Motor neuron (in vitro differentiated cells): ENCODE measurements around the gene METTL25B. TPM values are rescaled to one million over a fixed set of nuclear protein-coding genes. Genes with fewer than 3 reads are reported as not detected.

Source experiments
- ATAC-seq, 8 experiments: fragments of 200-7000 bp; cut with Tn5 transposase; replicated peaks in 6 of 8; 2 replicates each; pipeline ENCODE4 v1.8.0; 2021; ENCODE audit warnings: mild to moderate bottlenecking in 8 of 8, moderate library complexity in 8 of 8
- H3K27ac ChIP-seq, 2 donors: fragments of 250-450 bp; sonication (Bioruptor Pico); 2 replicates each; pipeline ENCODE4 v1.9.0; 2021; ENCODE audit warnings: antibody characterized with exemption in 2 of 2, mild to moderate bottlenecking in 2 of 2, moderate library complexity in 1 of 2
- H3K4me1 ChIP-seq, 2 donors: fragments of 250-450 bp; sonication (Bioruptor Pico); replicated peaks in 1 of 2; 2 replicates each; pipeline ENCODE4 v1.6.1; 2021; ENCODE audit warnings: antibody characterized with exemption in 2 of 2, mild to moderate bottlenecking in 2 of 2, moderate library complexity in 1 of 2
- H3K4me3 ChIP-seq, 5 donors: fragments of 250-450 bp; sonication (Bioruptor Pico); 2 replicates each; pipeline ENCODE4 v1.9.0; 2021; ENCODE audit warnings: antibody characterized with exemption in 5 of 5, mild to moderate bottlenecking in 5 of 5, moderate library complexity in 4 of 5
- WGBS, 10 experiments: fragments of 450-650 bp; shearing (Covaris generic); methylation state at CpG; one replicate each; pipeline ENCODE4 v1.0.0; 2022; 5-methylcytosine and 5-hydroxymethylcytosine counted together
- in situ Hi-C, 9 experiments: fragments of 400-800 bp; cut with MboI; loops; one replicate each; pipeline ENCODE4 v1.15.0; 2021; ENCODE audit warnings: low sequenced_read_pairs in 9 of 9, low pct_unique_long_range_greater_than_20kb in 2 of 9; ENCODE audit not compliant: unreplicated experiment in 9 of 9
- total RNA-seq, 8 experiments: library from RNA; unstranded; fragments of 300-600 nt; gene quantifications; 2 replicates each; pipeline versions ENCODE4 v1.2.3 to v1.2.4, GENCODE V29; 2022

METTL25B gene
- total RNA-seq, 8 experiments from 2014 or later: 14.3 to 37.1 (median 24.2) TPM

- 42 to 100% (median 93%) methylated on average over 1 to 2 of the region's 9 CpGs; no CpG with 5 or more reads in 6 of the 10 experiments for WGBS, 10 experiments
- Histone ChIP-seq H3K4me1 (peaks cover 68% of the 10 kb centered on the region in 2 donors), H3K4me3 (no peak overlapping the region), H3K27ac (peak overlapping the region; percentile 70 to 72)
- ATAC-seq: no peak
- in situ Hi-C loops: no loop called here
These were observed 17.1 kb upstream of the METTL25B start for GRCh38 chr1:156711011-156711817.

- in situ Hi-C loops: no loop called here
- ATAC-seq: peak in 3 of 8 experiments; percentile 10 to 33 (median 15)
- H3K4me1 ChIP-seq: peaks cover 55 to 59% of the 10 kb centered on the region in 2 donors
- no peak overlapping the region for H3K4me3 ChIP-seq
- peak overlapping the region in 1 of 2 donors; percentile 72 for H3K27ac ChIP-seq
- WGBS, 10 experiments: 10 to 66% (median 34%) methylated on average over 1 to 3 of the region's 3 CpGs; no CpG with 5 or more reads in 4 of the 10 experiments
These were observed 15.6 kb upstream of the METTL25B start for GRCh38 chr1:156712626-156713025.

GRCh38 chr1:156714830-156715229 lies 13.4 kb upstream of the METTL25B start:
- Histone ChIP-seq H3K27ac (no peak overlapping the region), H3K4me1 (peaks cover 33 to 37% of the 10 kb centered on the region in 2 donors), H3K4me3 (no peak overlapping the region)
- in situ Hi-C loops: no loop called here
- no peak for ATAC-seq
- 38 to 100% (median 81%) methylated on average over 1 to 3 of the region's 3 CpGs for WGBS, 10 experiments

- peak in 1 of 8 experiments; percentile 29 for ATAC-seq
- WGBS, 10 experiments: 40 to 100% (median 94%) methylated on average over 1 to 4 of the region's 4 CpGs; no CpG with 5 or more reads in 2 of the 10 experiments
- Histone ChIP-seq H3K27ac (no peak overlapping the region), H3K4me3 (no peak overlapping the region), H3K4me1 (peaks cover 7 to 12% of the 10 kb centered on the region in 2 donors)
- in situ Hi-C loops: no loop called here
These were observed 10.9 kb upstream of the METTL25B start for GRCh38 chr1:156717351-156717750.

- no peak for ATAC-seq
- H3K4me3 ChIP-seq: no peak overlapping the region
- H3K27ac ChIP-seq: no peak overlapping the region
- in situ Hi-C loops: loop anchor here in 1 of 9 experiments (5.0 kb wide), 1 partner anchor 34 kb away; no protein-coding TSS in a partner anchor
- 60 to 100% (median 77%) methylated on average over 1 to 2 of the region's 2 CpGs; no CpG with 5 or more reads in 6 of the 10 experiments for WGBS, 10 experiments
- H3K4me1 ChIP-seq: peaks cover 12% of the 10 kb centered on the region in 2 donors
These were observed 7.1 kb upstream of the METTL25B start for GRCh38 chr1:156721131-156721530.

- ATAC-seq: no peak
- Histone ChIP-seq H3K4me3 (no peak overlapping the region), H3K27ac (no peak overlapping the region), H3K4me1 (peaks cover 15 to 16% of the 10 kb centered on the region in 2 donors)
- in situ Hi-C loops: loop anchor here in 1 of 9 experiments (5.0 kb wide), 1 partner anchor 34 kb away; no protein-coding TSS in a partner anchor
- 83 to 100% (median 94%) methylated on average over 1 to 4 of the region's 4 CpGs; no CpG with 5 or more reads in 3 of the 10 experiments for WGBS, 10 experiments
These were observed 6.7 kb upstream of the METTL25B start for GRCh38 chr1:156721535-156721934.

GRCh38 chr1:156725683-156726280 lies 2.5 kb upstream of the METTL25B start:
- Histone ChIP-seq H3K4me3 (peak overlapping the region; percentile 59 to 86 (median 81)), H3K27ac (no peak overlapping the region), H3K4me1 (peaks cover 37 to 39% of the 10 kb centered on the region in 2 donors)
- in situ Hi-C loops: no loop called here
- ATAC-seq: peak; percentile 37 to 49 (median 46)
- 0 to 36% (median 14%) methylated on average over 1 to 16 of the region's 18 CpGs for WGBS, 10 experiments

DNA sequence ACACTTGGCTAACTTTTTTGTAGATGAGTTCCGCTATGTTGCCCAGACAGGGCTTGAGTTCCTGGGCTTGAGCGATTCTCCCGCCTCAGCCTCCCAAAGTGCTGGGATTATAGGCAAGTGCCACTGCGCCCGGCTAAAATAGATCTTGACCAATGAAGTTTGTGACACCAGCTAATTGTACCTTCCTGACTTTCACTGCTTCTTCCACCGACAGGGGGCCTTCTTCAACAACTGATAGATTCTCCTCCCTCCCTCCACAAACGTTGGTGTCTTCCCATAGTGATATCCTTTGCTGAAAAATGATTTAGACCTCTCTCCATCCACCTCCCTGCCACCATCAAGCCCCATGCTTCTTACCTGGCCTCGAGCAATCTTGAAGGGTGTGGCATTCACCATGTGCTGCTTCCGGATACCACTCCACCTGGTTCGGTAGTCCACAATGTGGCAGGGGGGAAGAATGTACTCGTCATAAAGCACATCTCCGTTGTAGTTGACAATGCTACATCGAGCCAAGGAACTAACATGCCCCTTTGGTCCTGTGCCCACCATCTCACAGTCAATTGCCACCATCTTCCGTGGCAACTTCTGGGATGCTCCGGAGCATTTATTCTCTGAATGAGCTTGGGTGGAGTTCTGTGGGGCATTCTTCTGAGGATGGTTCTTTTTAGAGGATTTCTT lies 1.6 kb upstream of the METTL25B start:
- WGBS, 10 experiments: 0 to 52% (median 32%) methylated on average over 2 to 15 of the region's 15 CpGs; no CpG with 5 or more reads in 2 of the 10 experiments
- peak overlapping the region; percentile 59 to 86 (median 81) for H3K4me3 ChIP-seq
- H3K27ac ChIP-seq: no peak overlapping the region
- ATAC-seq: no peak
- in situ Hi-C loops: no loop called here
- H3K4me1 ChIP-seq: peaks cover 37 to 39% of the 10 kb centered on the region in 2 donors

DNA sequence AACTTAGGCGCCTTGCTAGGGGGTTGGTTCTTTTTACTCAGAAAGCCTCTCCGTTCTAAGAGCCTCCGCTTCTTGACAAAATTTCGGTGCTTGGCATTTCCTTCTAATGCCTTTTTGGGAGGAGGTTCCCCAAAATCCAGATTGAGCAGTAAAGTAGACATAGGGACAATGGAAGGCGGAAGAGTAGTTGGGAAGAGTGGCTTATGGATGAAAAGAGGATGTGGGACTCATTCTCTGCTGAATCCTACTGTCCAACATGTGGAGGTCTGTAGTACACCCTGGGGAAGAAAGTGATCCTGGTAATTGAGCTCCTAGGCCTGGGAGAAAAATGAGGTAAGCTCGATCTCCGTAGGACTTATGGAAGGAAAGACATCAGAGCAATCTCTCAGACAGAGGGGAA lies 777 bp upstream of the METTL25B start:
- 0 to 56% (median 25%) methylated on average over 1 to 7 of the region's 7 CpGs; no CpG with 5 or more reads in 1 of the 10 experiments for WGBS, 10 experiments
- H3K27ac ChIP-seq: peak overlapping the region; percentile 96
- peaks cover 37 to 39% of the 10 kb centered on the region in 2 donors for H3K4me1 ChIP-seq
- ATAC-seq: no peak
- in situ Hi-C loops: no loop called here
- H3K4me3 ChIP-seq: peak overlapping the region; percentile 59 to 86 (median 81)

- 1 to 16% (median 8%) methylated on average over 3 to 36 of the region's 57 CpGs; no CpG with 5 or more reads in 1 of the 10 experiments for WGBS, 10 experiments
- Histone ChIP-seq H3K4me1 (peaks cover 37 to 39% of the 10 kb centered on the region in 2 donors), H3K27ac (peak within 1 kb of the TSS; percentile 96), H3K4me3 (peak within 1 kb of the TSS; percentile 59 to 86 (median 81))
- ATAC-seq: peak; percentile 87 to 93 (median 91)
- in situ Hi-C loops: no loop called here
These were observed 562 bp downstream of the METTL25B start, which contains the start of gene ISG20L2 for GRCh38 chr1:156728599-156729462. Gene ISG20L2, minus strand, starts transcription at chr1:156728766. Its CDS starts 1,114 bp downstream, at chr1:156727652.

DNA sequence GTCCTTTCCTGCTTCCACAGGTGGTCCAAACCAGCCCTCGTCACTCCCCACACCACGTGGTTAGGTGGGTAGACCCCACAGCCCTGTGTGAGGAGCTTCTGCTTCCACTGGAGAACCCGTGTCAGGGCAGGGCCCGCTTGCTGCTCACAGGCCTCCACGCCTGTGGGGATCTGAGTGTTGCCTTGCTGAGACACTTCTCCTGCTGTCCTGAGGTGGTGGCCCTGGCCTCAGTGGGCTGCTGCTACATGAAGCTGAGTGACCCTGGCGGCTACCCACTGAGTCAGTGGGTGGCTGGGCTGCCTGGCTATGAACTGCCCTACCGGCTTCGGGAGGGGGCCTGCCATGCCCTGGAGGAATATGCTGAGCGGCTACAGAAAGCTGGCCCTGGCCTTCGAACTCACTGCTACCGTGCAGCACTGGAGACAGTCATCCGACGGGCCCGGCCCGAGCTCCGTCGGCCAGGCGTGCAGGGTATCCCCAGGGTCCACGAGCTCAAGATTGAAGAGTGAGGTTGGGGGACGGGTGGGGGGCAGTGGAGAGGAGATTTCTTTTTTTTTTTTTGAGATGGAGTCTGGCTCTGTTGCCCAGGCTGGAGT lies 5.8 kb downstream of the METTL25B start:
- peak in 1 of 8 experiments; percentile 15 for ATAC-seq
- peaks cover 10 to 12% of the 10 kb centered on the region in 2 donors for H3K4me1 ChIP-seq
- WGBS, 10 experiments: 84 to 100% (median 100%) methylated on average over 1 to 4 of the region's 20 CpGs; no CpG with 5 or more reads in 5 of the 10 experiments
- H3K4me3 ChIP-seq: no peak overlapping the region
- in situ Hi-C loops: no loop called here
- H3K27ac ChIP-seq: no peak overlapping the region
